ENCODE data around the gene BABAM2. TPM values are rescaled to one million over a fixed set of nuclear protein-coding genes. Genes with fewer than 3 reads are reported as not detected.
A peak's percentile ranks its signal among the peaks of the same experiment; 100 is the strongest.

The BABAM2 gene
- total and polyA plus RNA-seq, 7 experiments from 2014 or later, result 34.2 to 58.2 (median 44.2) TPM

DNA sequence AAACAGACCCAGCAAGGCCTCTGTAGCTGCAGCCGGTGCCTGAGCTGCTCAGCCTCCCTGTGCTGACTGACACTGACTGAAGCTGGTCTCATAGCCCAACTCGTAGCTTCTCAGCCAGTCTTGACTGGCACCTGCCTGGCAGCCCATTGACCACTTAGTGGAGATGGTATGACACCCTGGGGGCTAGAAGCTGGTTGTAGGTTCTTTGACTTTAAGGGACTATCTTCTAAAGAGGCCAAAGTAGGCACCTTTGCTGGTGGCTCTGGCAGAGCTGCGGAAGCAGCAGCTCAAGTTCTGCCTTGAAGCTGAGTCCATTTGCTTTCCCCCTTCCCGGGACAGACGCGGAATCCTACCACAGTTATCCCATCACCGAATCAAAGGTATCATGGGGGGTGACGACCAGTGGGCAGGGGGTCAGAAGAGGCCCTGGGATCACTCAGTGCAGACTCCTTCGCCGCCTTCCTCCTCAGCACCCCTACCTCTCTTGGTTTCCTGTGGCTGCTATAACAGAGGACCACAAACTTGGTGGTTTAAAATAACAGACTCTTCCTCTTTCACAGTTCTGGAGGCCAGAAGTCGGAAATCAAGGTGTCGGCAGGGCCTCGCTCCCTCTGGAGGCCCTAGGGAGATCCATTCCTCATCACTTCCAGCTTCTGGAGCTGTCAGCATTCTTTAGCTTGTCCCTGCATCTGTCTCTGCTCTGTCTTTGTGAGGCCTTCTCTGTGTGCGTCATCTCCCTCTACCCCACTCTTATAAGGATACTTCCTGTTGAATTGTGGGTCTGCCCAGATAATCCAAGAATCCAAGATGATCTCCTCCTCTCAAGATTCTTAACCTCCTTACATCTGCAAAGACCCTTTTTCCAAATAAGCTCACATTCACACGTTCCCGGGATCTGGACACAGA is 488.4 kb downstream of the BABAM2 start:
- H3K4me3 ChIP-seq (ENCODE audit: low read length), result no peak overlapping the region
- Mint-ChIP-seq H3K27me3 (peaks cover 0 to 9% (median 0%) of the 10 kb centered on the region in 5 donors), H3K4me3 (peak overlapping the region in 7 of 10 donors; percentile 5 to 66 (median 61)), H3K4me1 (peaks cover 15 to 32% (median 20%) of the 10 kb centered on the region in 7 donors), H3K9me3 (no peaks in the 10 kb centered on the region), H3K36me3 (no peaks in the 10 kb centered on the region), H3K27ac (peak overlapping the region in 4 of 9 donors; percentile 3 to 71 (median 42))
- DNase-seq, result peak in 2 of 9 donors; percentile 4 to 27
- H3K27ac ChIP-seq (ENCODE audit: low read depth, low read length), result no peak overlapping the region
- POLR2A ChIA-PET, result interaction anchor here (1.1 to 1.4 kb wide), 4 partner anchors 10 to 23 kb away, joined by 3 to 4 read pairs (median 3); no protein-coding TSS in a partner anchor
- peak; percentile 69 for ATAC-seq
- peaks cover 18 to 19% of the 10 kb centered on the region in 2 donors for H3K4me1 ChIP-seq (ENCODE audit: control insufficient read depth in 2 of 2, insufficient read depth in 2 of 2, low read length in 2 of 2)
- intact Hi-C loops (cut with micrococcal nuclease), result loop anchor here in 1 of 2 donors (2.0 kb wide), 1 partner anchor 20 kb away; no protein-coding TSS in a partner anchor
- no peaks in the 10 kb centered on the region for H3K9me3 ChIP-seq (ENCODE audit: control insufficient read depth in 2 of 3, low read length in 3 of 3)
- CTCF ChIA-PET, result interaction anchor here (1.1 kb wide), 1 partner anchor 9 kb away, joined by 3 read pairs; no protein-coding TSS in a partner anchor
- no peaks in the 10 kb centered on the region for H3K27me3 ChIP-seq (ENCODE audit: control insufficient read depth in 2 of 2, insufficient read depth in 2 of 2, low read length in 2 of 2)
- no peaks in the 10 kb centered on the region for H3K36me3 ChIP-seq (ENCODE audit: control insufficient read depth in 2 of 3, insufficient read depth in 3 of 3, low read length in 3 of 3)

DNA sequence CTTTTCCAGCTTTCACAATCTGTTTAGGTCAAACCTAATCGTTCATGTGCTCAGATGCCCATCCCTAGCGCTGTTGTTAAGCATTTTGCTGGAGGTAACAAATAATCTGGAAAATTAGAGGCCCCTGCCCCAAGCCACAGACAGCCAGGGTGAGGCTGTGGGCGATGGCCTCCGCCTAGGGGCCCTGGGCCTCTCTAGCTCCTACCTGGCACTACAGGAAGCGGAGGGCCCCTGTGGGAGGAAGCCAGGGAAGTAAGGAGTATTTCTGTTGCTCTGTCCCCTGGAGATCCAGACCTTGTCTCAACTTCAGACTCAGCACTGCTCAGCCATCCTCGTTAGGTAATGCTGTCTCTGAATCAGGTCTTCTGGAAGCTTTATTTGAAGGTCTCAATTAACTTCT is 489.7 kb downstream of the BABAM2 start:
- no peaks in the 10 kb centered on the region for H3K9me3 ChIP-seq (ENCODE audit: control insufficient read depth in 2 of 3, low read length in 3 of 3)
- no peaks in the 10 kb centered on the region for H3K27me3 ChIP-seq (ENCODE audit: control insufficient read depth in 2 of 2, insufficient read depth in 2 of 2, low read length in 2 of 2)
- Mint-ChIP-seq H3K27ac (no peak overlapping the region), H3K4me1 (peaks cover 15 to 32% (median 20%) of the 10 kb centered on the region in 7 donors), H3K27me3 (no peaks in the 10 kb centered on the region), H3K4me3 (no peak overlapping the region), H3K9me3 (no peaks in the 10 kb centered on the region), H3K36me3 (no peaks in the 10 kb centered on the region)
- no peaks in the 10 kb centered on the region for H3K36me3 ChIP-seq (ENCODE audit: control insufficient read depth in 2 of 3, insufficient read depth in 3 of 3, low read length in 3 of 3)
- intact Hi-C loops (cut with micrococcal nuclease), result no loop called here
- no peak overlapping the region for H3K27ac ChIP-seq (ENCODE audit: low read depth, low read length)
- ATAC-seq (no peak), DNase-seq (no peak)
- ChIA-PET POLR2A (no interaction called here), CTCF (no interaction called here)
- H3K4me1 ChIP-seq (ENCODE audit: control insufficient read depth in 2 of 2, insufficient read depth in 2 of 2, low read length in 2 of 2), result peaks cover 18 to 19% of the 10 kb centered on the region in 2 donors
- H3K4me3 ChIP-seq (ENCODE audit: low read length), result no peak overlapping the region

DNA sequence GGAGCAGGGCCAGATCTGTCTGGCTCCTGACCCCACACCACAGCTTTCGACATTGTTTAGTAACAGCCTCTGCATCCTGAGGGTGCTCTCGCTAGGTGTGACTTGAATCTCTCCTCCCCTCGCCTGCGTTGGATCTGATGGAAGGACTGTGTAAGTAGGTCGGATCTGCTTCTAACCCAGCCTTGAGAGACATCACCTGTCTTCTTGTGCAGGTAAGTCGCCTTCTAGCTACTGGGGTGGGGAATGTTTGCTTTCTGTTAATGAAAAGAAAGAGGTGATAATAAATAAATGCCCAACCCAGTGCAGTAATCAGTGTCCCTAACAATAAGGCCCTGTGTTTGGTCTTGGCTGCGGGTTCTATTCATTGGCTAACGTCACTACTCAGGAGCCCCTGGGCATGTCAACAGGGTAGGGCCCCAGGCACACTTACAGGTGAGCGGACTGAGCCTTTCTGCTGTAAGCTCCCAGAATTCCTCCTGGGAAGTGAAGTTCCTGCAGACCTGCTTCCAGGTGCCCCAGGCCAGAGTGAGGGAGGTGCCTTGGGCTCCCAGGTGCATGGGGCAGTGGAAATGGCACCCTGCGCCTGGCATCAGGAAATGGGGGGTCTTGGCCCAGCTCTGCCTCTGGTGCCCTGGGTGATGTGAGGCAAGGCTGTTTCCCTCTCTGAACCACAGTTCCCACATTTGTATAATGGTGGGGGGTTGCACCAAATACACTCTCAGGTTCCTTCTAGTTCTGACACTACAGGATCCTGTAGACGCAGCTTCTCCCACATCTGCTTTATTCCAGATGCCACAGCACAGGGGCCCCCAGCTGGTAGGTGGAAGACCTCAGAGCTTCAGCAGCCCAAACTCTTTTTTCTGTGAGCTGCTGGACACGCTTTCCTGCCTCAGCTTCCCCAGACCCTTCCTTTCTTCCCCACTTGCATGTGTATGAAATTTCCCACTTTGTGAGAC is 491.0 kb downstream of the BABAM2 start:
- no peaks in the 10 kb centered on the region for H3K9me3 ChIP-seq (ENCODE audit: control insufficient read depth in 2 of 3, low read length in 3 of 3)
- peaks cover 18 to 19% of the 10 kb centered on the region in 2 donors for H3K4me1 ChIP-seq (ENCODE audit: control insufficient read depth in 2 of 2, insufficient read depth in 2 of 2, low read length in 2 of 2)
- no peaks in the 10 kb centered on the region for H3K36me3 Mint-ChIP-seq
- no peaks in the 10 kb centered on the region for H3K27me3 Mint-ChIP-seq
- H3K4me3 ChIP-seq (ENCODE audit: low read length), result no peak overlapping the region
- no peaks in the 10 kb centered on the region for H3K27me3 ChIP-seq (ENCODE audit: control insufficient read depth in 2 of 2, insufficient read depth in 2 of 2, low read length in 2 of 2)
- POLR2A ChIA-PET, result interaction anchor here (0.9 to 1.3 kb wide), 2 partner anchors 12 to 15 kb away, joined by 3 read pairs; no protein-coding TSS in a partner anchor
- no peak overlapping the region for H3K27ac Mint-ChIP-seq
- ATAC-seq, result no peak
- H3K27ac ChIP-seq (ENCODE audit: low read depth, low read length), result no peak overlapping the region
- CTCF ChIA-PET, result interaction anchor here (0.6 kb wide), 1 partner anchor 336 kb away, joined by 5 read pairs; no protein-coding TSS in a partner anchor
- no peak overlapping the region for H3K4me3 Mint-ChIP-seq
- no peaks in the 10 kb centered on the region for H3K36me3 ChIP-seq (ENCODE audit: control insufficient read depth in 2 of 3, insufficient read depth in 3 of 3, low read length in 3 of 3)
- intact Hi-C loops (cut with micrococcal nuclease), result no loop called here
- peaks cover 15 to 32% (median 20%) of the 10 kb centered on the region in 7 donors for H3K4me1 Mint-ChIP-seq
- no peaks in the 10 kb centered on the region for H3K9me3 Mint-ChIP-seq
- DNase-seq, result no peak

DNA sequence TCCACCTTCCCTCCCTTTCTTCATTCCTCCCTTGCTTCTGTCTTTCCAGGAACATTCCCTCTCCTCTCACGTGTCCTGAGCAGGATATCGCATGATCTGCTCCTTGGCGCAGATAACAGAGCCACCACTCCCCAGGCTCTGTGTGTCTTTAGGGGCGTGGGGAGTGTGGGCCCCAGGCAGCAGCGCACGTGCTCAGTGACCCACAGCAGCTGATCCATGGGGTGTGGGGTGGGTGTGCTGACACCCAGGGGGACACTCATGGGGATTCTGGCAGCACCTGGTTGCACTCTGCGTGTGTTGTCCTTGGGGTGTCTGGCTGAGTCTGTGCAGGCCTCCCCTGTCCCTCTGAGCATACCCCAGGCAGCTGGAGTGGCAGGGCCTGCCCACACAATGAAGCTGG is 492.2 kb downstream of the BABAM2 start:
- H3K4me3 Mint-ChIP-seq, result no peak overlapping the region
- no peaks in the 10 kb centered on the region for H3K36me3 ChIP-seq (ENCODE audit: control insufficient read depth in 2 of 3, insufficient read depth in 3 of 3, low read length in 3 of 3)
- H3K27me3 Mint-ChIP-seq, result no peaks in the 10 kb centered on the region
- no peaks in the 10 kb centered on the region for H3K9me3 ChIP-seq (ENCODE audit: control insufficient read depth in 2 of 3, low read length in 3 of 3)
- peaks cover 18 to 19% of the 10 kb centered on the region in 2 donors for H3K4me1 ChIP-seq (ENCODE audit: control insufficient read depth in 2 of 2, insufficient read depth in 2 of 2, low read length in 2 of 2)
- ATAC-seq, result no peak
- ChIA-PET CTCF (no interaction called here), POLR2A (no interaction called here)
- H3K9me3 Mint-ChIP-seq, result peaks cover 0 to 1% (median 0%) of the 10 kb centered on the region in 11 donors
- H3K4me3 ChIP-seq (ENCODE audit: low read length), result no peak overlapping the region
- no peaks in the 10 kb centered on the region for H3K27me3 ChIP-seq (ENCODE audit: control insufficient read depth in 2 of 2, insufficient read depth in 2 of 2, low read length in 2 of 2)
- peak overlapping the region in 1 of 9 donors; percentile 43 for H3K27ac Mint-ChIP-seq
- H3K27ac ChIP-seq (ENCODE audit: low read depth, low read length), result no peak overlapping the region
- intact Hi-C loops (cut with micrococcal nuclease), result no loop called here
- DNase-seq, result no peak
- no peaks in the 10 kb centered on the region for H3K36me3 Mint-ChIP-seq
- H3K4me1 Mint-ChIP-seq, result peaks cover 15 to 35% (median 20%) of the 10 kb centered on the region in 7 donors

GRCh38 chr2:28387082-28387960 is 496.8 kb downstream of the BABAM2 start:
- Histone ChIP-seq H3K27ac (ENCODE audit: low read depth, low read length) (no peak overlapping the region), H3K4me1 (ENCODE audit: control insufficient read depth in 2 of 2, insufficient read depth in 2 of 2, low read length in 2 of 2) (peaks cover 12 to 16% of the 10 kb centered on the region in 2 donors), H3K4me3 (ENCODE audit: low read length) (no peak overlapping the region), H3K9me3 (ENCODE audit: control insufficient read depth in 2 of 3, low read length in 3 of 3) (no peaks in the 10 kb centered on the region), H3K36me3 (ENCODE audit: control insufficient read depth in 2 of 3, insufficient read depth in 3 of 3, low read length in 3 of 3) (no peaks in the 10 kb centered on the region), H3K27me3 (ENCODE audit: control insufficient read depth in 2 of 2, insufficient read depth in 2 of 2, low read length in 2 of 2) (no peaks in the 10 kb centered on the region)
- peaks cover 0 to 1% (median 0%) of the 10 kb centered on the region in 11 donors for H3K9me3 Mint-ChIP-seq
- H3K4me3 Mint-ChIP-seq, result no peak overlapping the region
- CTCF ChIA-PET, result no interaction called here
- DNase-seq (no peak), ATAC-seq (no peak)
- intact Hi-C loops (cut with micrococcal nuclease), result no loop called here
- H3K27me3 Mint-ChIP-seq, result no peaks in the 10 kb centered on the region
- POLR2A ChIA-PET, result interaction anchor here (1.3 kb wide), 1 partner anchor 9 kb away, joined by 3 read pairs; no protein-coding TSS in a partner anchor
- no peaks in the 10 kb centered on the region for H3K36me3 Mint-ChIP-seq
- H3K27ac Mint-ChIP-seq, result peak overlapping the region in 2 of 9 donors; percentile 3 to 14
- peaks cover 0 to 49% (median 16%) of the 10 kb centered on the region in 7 donors for H3K4me1 Mint-ChIP-seq
